Measurements from ENCODE around the gene KCTD20. TPM values are rescaled to one million over a fixed set of nuclear protein-coding genes. Genes with fewer than 3 reads are reported as not detected.
A peak's percentile ranks its signal among the peaks of the same experiment; 100 is the strongest.

The KCTD20 gene
- total and polyA plus RNA-seq, 2 of the 13 experiments (the other 11 are each of a cell fraction or from before 2014, with no cell fraction given): 52.7 to 67.1 TPM

DNA sequence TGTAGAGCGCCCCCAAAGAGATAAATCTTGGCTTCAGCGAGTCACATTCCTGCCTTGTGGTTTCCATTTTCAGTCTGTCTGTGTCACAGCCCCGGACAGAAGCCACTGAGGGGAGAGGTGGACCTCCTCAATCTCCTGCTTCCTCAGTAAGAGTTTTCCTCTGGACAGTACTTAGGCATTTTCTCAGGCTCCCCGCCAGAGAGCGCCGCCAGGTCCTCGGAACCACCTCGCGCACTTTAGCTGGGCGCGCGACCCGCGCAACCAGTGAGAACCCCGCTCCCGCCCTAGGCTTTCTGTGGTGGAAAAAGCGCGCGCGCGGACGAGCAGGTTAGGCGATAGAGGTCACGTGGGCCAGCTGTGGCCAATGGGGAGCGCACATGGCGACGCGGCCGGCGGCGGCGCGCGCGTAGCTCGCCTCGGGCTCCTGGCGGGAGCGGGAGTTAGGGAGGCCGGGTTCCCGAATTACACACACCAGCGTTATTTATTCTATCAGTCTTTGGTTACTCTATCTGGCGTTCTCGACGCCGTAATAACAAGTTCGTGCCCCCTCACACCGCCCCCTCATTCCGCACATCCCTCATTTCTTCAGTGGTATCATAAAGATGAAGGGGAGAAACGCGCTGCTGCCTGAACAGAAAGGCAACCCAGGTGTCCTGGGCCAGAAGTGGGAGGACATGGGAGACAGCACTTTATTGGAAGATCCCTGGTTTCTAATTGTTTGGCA lies 19.5 kb upstream of the KCTD20 start (continued):
- TF ChIP-seq, protein P1, sequence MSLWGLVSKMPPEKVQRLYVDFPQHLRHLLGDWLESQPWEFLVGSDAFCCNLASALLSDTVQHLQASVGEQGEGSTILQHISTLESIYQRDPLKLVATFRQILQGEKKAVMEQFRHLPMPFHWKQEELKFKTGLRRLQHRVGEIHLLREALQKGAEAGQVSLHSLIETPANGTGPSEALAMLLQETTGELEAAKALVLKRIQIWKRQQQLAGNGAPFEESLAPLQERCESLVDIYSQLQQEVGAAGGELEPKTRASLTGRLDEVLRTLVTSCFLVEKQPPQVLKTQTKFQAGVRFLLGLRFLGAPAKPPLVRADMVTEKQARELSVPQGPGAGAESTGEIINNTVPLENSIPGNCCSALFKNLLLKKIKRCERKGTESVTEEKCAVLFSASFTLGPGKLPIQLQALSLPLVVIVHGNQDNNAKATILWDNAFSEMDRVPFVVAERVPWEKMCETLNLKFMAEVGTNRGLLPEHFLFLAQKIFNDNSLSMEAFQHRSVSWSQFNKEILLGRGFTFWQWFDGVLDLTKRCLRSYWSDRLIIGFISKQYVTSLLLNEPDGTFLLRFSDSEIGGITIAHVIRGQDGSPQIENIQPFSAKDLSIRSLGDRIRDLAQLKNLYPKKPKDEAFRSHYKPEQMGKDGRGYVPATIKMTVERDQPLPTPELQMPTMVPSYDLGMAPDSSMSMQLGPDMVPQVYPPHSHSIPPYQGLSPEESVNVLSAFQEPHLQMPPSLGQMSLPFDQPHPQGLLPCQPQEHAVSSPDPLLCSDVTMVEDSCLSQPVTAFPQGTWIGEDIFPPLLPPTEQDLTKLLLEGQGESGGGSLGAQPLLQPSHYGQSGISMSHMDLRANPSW (CRISPR knock-in tag; IDR thresholded peaks at IDR 0.05; ENCODE audit: borderline replicate concordance): peak; percentile 14; the same call in 1 of the 2 replicates
- TF ChIP-seq ZNF101 (CRISPR knock-in tag; IDR thresholded peaks at IDR 0.05; ENCODE audit: borderline replicate concordance, low read depth) (no peak), ZNF761 (CRISPR knock-in tag; conservative IDR thresholded peaks at IDR 0.05) (no peak), ZNF274 (CRISPR knock-in tag; IDR thresholded peaks at IDR 0.05) (no peak; the same call in 1 of the 2 replicates), TGIF2 (CRISPR knock-in tag; IDR thresholded peaks at IDR 0.05) (no peak), ARNT2 (CRISPR knock-in tag; IDR thresholded peaks at IDR 0.05; ENCODE audit: low read depth) (peak; percentile 90), ZMYM2 (CRISPR knock-in tag; IDR thresholded peaks at IDR 0.05) (no peak; the same call in 1 of the 2 replicates), ZNF317 (CRISPR knock-in tag; IDR thresholded peaks at IDR 0.05) (peak; percentile 80), XRCC5 (optimal IDR thresholded peaks at IDR 0.05; ENCODE audit: low read length) (peak; percentile 98), ZNF652 (CRISPR knock-in tag; IDR thresholded peaks at IDR 0.05; ENCODE audit: borderline replicate concordance, low read depth) (peak; percentile 30; the same call in 1 of the 2 replicates), MATR3 (CRISPR knock-in tag; IDR thresholded peaks at IDR 0.05) (no peak), ZNF891 (CRISPR knock-in tag; IDR thresholded peaks at IDR 0.05) (peak; percentile 89; the same call in 1 of the 2 replicates), SNAPC5 (CRISPR knock-in tag; IDR thresholded peaks at IDR 0.05; ENCODE audit: borderline replicate concordance) (peak; percentile 85), NRL (CRISPR knock-in tag; IDR thresholded peaks at IDR 0.05; ENCODE audit: borderline replicate concordance) (peak; percentile 97; the same call in 1 of the 2 replicates), TFAP4 (IDR thresholded peaks at IDR 0.05; ENCODE audit: borderline replicate concordance, low read depth) (no peak), TEAD3 (CRISPR knock-in tag; optimal IDR thresholded peaks at IDR 0.05; ENCODE audit: borderline replicate concordance) (peak; percentile 85), ZNF251 (CRISPR knock-in tag; IDR thresholded peaks at IDR 0.05) (no peak)
- TF ChIP-seq, protein P2, sequence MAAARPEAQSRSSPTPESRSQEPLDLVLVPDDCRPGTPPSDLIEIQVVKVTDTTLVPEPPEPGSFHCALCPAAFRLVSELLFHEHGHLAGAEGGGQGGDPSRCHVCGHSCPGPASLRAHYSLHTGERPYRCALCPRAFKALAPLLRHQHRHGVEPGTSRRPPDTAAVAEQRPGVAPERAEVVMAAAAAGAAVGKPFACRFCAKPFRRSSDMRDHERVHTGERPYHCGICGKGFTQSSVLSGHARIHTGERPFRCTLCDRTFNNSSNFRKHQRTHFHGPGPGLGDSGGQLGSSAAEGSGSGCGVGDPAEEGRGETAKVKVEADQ (CRISPR knock-in tag; IDR thresholded peaks at IDR 0.05; ENCODE audit: borderline replicate concordance): peak; percentile 47; the same call in 1 of the 2 replicates
- TF ChIP-seq, protein P3, sequence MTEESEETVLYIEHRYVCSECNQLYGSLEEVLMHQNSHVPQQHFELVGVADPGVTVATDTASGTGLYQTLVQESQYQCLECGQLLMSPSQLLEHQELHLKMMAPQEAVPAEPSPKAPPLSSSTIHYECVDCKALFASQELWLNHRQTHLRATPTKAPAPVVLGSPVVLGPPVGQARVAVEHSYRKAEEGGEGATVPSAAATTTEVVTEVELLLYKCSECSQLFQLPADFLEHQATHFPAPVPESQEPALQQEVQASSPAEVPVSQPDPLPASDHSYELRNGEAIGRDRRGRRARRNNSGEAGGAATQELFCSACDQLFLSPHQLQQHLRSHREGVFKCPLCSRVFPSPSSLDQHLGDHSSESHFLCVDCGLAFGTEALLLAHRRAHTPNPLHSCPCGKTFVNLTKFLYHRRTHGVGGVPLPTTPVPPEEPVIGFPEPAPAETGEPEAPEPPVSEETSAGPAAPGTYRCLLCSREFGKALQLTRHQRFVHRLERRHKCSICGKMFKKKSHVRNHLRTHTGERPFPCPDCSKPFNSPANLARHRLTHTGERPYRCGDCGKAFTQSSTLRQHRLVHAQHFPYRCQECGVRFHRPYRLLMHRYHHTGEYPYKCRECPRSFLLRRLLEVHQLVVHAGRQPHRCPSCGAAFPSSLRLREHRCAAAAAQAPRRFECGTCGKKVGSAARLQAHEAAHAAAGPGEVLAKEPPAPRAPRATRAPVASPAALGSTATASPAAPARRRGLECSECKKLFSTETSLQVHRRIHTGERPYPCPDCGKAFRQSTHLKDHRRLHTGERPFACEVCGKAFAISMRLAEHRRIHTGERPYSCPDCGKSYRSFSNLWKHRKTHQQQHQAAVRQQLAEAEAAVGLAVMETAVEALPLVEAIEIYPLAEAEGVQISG (CRISPR knock-in tag; IDR thresholded peaks at IDR 0.05): peak; percentile 83
- TF ChIP-seq, protein P4, sequence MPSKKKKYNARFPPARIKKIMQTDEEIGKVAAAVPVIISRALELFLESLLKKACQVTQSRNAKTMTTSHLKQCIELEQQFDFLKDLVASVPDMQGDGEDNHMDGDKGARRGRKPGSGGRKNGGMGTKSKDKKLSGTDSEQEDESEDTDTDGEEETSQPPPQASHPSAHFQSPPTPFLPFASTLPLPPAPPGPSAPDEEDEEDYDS (CRISPR knock-in tag; IDR thresholded peaks at IDR 0.05): peak; percentile 79

All from HepG2 (cell line).